Fibroblast of skin of back (primary cell): ENCODE data around the gene CDH1.

Experiments
- DNase-seq: peaks from one replicate; pipeline ENCODE4 v3.0.0-alpha.2; 2013

Gene CDH1

DNA sequence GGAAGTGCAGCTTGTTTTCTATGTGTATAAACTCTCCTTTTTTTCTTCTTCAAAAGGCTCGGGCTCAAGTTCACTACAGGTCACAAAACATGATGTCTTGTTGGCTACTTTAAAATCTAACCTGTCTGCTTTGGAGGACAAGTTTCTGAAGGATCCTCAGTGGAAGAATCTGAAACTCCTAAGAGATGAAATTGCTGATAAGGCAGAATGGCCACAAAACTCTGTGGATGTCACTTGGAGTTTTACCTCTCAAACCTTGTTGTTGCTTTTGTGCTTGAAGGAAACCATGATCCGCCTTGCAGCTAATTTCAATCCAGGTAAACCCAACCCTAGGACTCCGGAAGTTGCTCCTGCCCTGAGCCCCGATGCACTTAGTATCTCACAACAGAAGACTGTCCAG is 122.7 kb downstream of the CDH1 start:
- DNase-seq: no peak

- DNase-seq: no peak
Observed at GRCh38 chr16:68860978-68861892, 124.1 kb downstream of the CDH1 start.

DNA sequence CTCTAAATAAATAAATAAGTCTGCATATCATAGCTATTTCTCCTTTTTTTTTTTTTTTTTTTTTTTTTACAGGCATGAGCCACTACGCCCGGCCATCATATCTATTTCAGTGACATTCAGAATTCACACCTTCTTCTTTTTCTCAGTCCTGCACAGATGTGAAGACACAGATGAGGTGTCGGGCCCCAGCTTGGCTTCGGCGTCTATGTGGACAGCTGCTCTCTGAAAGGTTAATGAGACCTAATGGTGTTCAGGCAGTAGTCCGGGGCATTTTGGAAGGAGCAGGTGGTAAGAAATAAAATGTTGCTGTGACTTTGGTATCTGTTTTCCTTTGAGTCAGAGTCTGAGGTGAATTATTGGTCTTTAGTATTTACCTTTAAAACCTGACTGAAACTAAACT is 129.8 kb downstream of the CDH1 start:
- no peak for DNase-seq

GRCh38 chr16:68869492-68870088 is 132.5 kb downstream of the CDH1 start:
- DNase-seq: no peak

GRCh38 chr16:68873635-68874471 is 136.8 kb downstream of the CDH1 start:
- DNase-seq: no peak

GRCh38 chr16:68875871-68876270 is 138.8 kb downstream of the CDH1 start:
- no peak for DNase-seq

DNA sequence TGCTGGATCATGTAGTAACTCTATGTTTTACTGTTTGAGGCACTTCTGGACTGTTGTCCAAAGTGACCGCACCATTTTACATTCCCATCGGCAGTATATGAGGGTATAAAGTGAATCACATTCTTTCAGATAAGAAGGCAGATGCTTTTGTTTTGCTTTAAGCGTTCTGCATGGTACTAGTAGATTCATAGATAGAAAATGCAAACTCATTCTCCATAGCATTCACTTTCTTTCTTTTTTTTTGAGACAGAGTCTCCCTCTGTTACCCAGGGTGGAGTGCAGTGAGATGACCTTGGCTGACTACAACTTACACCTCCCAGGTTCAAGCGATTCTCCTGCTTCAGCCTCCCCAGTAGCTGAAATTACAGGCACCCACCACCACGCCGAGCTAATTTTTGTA is 146.6 kb downstream of the CDH1 start:
- no peak for DNase-seq

GRCh38 chr16:68884401-68884800 is 147.3 kb downstream of the CDH1 start:
- DNase-seq: no peak
